HS-5 (cell line): ENCODE measurements around the gene RBFA.

ENCODE experiments used
- DNase-seq: peaks from one replicate; pipeline ENCODE4 v3.0.0-alpha.2; 2012; ENCODE audit warnings: low read depth

The RBFA gene

DNA sequence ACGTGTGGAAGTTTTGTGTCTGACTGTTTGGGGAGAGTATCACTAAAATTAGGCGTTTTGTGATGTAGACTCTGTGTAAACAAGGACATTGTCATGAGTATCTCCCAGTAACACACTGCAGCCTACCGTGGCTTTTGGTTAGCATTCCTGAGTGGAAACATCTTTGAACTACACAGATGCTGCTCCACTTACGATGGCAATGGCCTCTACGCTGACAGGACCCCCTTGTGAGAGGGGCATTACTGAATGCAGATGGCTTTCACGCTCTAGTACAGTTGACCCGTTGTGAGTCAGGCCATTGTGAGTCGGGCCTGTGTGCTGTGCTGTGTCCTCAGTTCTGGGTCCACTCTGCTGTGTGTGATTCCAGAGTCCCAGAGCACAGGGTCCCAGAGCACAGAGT is 40.5 kb downstream of the RBFA start:
- DNase-seq = no peak

- DNase-seq = no peak
Measured at GRCh38 chr18:80075940-80076339, 41.7 kb downstream of the RBFA start.

- no peak for DNase-seq
Measured at GRCh38 chr18:80076379-80076778, 42.1 kb downstream of the RBFA start.

DNA sequence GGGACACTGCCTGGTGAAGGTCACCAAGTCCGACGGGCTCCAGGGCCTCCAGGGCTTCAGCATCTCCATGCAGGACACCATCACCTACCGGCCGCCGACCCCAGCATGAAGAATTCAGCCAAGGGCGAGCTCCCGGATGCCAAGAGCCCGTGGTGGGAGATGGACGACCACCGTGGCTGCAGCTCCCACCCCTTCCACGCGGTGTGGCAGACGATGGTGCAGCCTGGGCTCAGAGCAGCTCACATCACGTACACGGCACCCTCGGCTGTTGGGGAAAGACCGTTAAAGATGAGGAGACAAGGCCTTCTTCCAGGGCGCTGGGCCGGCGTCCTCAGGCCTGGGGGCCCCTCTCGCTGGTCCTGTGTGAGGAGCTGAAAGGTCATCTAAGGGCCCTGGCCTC is 43.6 kb downstream of the RBFA start:
- DNase-seq = no peak
